Aorta (tissue), 5 donors: Measurements from ENCODE around the gene PTBP1. TPM values are rescaled to one million over a fixed set of nuclear protein-coding genes. Genes with fewer than 3 reads are reported as not detected.
"Not testable (repeated sequence)": the region's sequence is repeated elsewhere in the genome, so short reads cannot be mapped to it uniquely, and the experiment has no call there.

Source experiments
- ATAC-seq: fragments of 200-7000 bp; cut with Tn5 transposase; one replicate; pipeline ENCODE4 v1.9.1; 2022; ENCODE audit warnings: moderate library complexity; ENCODE audit not compliant: low FRiP score
- DNase-seq, 2 donors: peaks; one replicate each; pipeline ENCODE4 v3.0.0-alpha.2; 2020
- H3K27ac ChIP-seq, 2 donors: one replicate each; pipeline ENCODE4 v1.5.1; 2013; ENCODE audit warnings: low read length in 2 of 2, mild to moderate bottlenecking in 2 of 2, moderate library complexity in 2 of 2, control low read depth in 1 of 2, inconsistent platforms in 1 of 2, low read depth in 1 of 2
- H3K27me3 ChIP-seq, 2 donors: one replicate each; pipeline ENCODE4 v1.6.1; 2013; ENCODE audit warnings: control low read depth in 1 of 2, low read length in 1 of 2, mild to moderate bottlenecking in 1 of 2, moderate library complexity in 1 of 2; ENCODE audit not compliant: insufficient read depth in 2 of 2, control insufficient read depth in 1 of 2
- H3K36me3 ChIP-seq, 2 donors: one replicate each; pipeline ENCODE4 v1.6.1; 2013; ENCODE audit warnings: control low read depth in 1 of 2, low read length in 1 of 2, mild to moderate bottlenecking in 1 of 2; ENCODE audit not compliant: insufficient read depth in 2 of 2, control insufficient read depth in 1 of 2
- H3K4me1 ChIP-seq, 2 donors: one replicate each; pipeline ENCODE4 v1.6.1; 2013; ENCODE audit warnings: low read length in 2 of 2, control low read depth in 1 of 2, mild to moderate bottlenecking in 1 of 2, moderate library complexity in 1 of 2; ENCODE audit not compliant: insufficient read depth in 2 of 2, control insufficient read depth in 1 of 2
- H3K4me3 ChIP-seq, 2 donors: one replicate each; pipeline ENCODE4 v1.5.1; 2013; ENCODE audit warnings: low read length in 2 of 2, control low read depth in 1 of 2, mild to moderate bottlenecking in 1 of 2
- H3K9me3 ChIP-seq: one replicate; pipeline ENCODE4 v1.6.1; 2013; ENCODE audit warnings: mild to moderate bottlenecking, low read length; ENCODE audit not compliant: control insufficient read depth
- WGBS, 2 donors: extraction: QIAGEN DNeasy Blood & Tissue Kit; methylation state at CpG; one replicate each; pipeline ENCODE4 v1.1.7; 2013; 5-methylcytosine and 5-hydroxymethylcytosine counted together
- intact Hi-C, 2 donors: fragments of 100-400 bp; cut with DNase I; formaldehyde crosslinking; loops; one replicate each; pipeline versions ENCODE4 v1.14.2 to v1.15.0; 2022
- polyA plus RNA-seq, 2 donors: library from polyadenylated mRNA; stranded (reverse); fragments of 200-250 nt; gene quantifications; one replicate each; pipeline ENCODE4 v1.2.3, GENCODE V29; 2013
- total RNA-seq, 2 donors: library from RNA; stranded (reverse); fragmentation: NEBNext Ultra II Directional; extraction: Animal tissue kit (Norgen Biotek cat#: 25700); gene quantifications; one replicate each; pipeline ENCODE4 v1.2.1, GENCODE V29; 2021
- donor health status: healthy with polysubstance abuse.
- donor health status: Bipolar disorder and iron deficiency.
- donor health status: DM: no; HTN: no; CAD: no.
- donor health status: DM: no; HTN: no; CAD: no.
- donor health status: DM: yes; HTN: yes; CAD: no.

PTBP1 gene
- total and polyA plus RNA-seq, 4 donors: 46.7 to 218 (median 141) TPM

DNA sequence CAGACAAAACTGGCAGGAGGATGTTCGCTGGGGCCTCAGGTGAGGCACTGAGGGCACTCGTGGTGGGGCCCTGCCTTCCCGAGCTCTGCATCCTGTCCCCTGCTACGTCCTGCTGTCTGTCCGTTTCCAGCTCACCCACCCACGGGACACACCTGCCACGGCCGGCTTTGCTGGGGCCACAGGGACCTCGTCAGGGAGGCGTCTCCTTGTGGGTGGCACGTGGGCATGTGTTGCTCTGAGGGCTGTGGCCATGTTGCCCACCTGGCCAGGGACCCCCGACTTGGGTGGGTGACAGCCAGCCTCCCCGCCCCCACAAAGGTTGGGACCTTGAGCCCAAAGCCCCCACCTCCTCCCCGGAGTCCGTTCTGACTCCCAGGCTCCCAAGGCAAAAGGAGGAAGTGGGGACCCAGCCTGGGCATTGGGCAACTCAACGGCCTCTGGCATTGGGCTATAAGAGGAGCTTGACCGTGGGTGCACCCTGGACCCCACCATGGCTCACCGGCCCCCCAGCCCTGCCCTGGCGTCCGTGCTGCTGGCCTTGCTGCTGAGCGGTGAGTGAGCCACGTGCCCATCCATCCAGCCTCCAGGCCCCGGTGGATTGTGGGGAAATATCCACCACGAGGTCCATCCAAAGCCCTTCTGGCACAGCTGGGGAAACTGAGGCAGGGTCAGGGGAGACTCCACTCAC lies 43.4 kb downstream of the PTBP1 start, which contains the start of gene PRTN3:
Gene PRTN3, plus strand, starts transcription at position 481 of the 688 bp plus-strand sequence. Its CDS starts 10 bp downstream, at position 491.
- WGBS, 2 donors: 73 to 78% methylated on average over 24 of the region's 24 CpGs
- no peaks in the 10 kb centered on the region for H3K27me3 ChIP-seq
- no peak within 1 kb of the TSS for H3K4me3 ChIP-seq
- no peaks in the 10 kb centered on the region for H3K9me3 ChIP-seq
- ATAC-seq (peak; percentile 23), DNase-seq (peak in 1 of 2 donors; percentile 66)
- intact Hi-C loops: no loop called here
- H3K4me1 ChIP-seq: no peaks in the 10 kb centered on the region
- no peaks in the 10 kb centered on the region for H3K36me3 ChIP-seq
- no peak within 1 kb of the TSS for H3K27ac ChIP-seq

DNA sequence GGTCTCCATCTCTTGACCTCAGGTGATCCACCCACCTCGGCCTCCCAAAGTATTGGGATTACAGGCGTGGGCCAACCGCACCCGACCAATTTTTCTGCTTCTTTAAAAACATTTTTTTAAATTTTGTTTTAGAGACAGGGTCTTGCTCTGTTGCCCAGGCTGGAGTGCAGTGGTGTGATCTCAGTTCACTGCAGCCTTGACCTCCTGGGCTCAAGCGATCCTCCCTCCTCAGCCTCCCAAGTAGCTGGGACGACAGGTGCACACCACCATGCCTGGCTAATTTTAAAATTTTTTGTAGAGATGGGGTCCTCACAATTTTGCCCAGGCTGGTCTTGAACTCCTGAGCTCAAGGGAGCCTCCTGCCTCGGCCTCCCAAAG lies 45.5 kb downstream of the PTBP1 start:
- H3K27me3 ChIP-seq, H3K4me1 ChIP-seq, DNase-seq, H3K4me3 ChIP-seq, intact Hi-C loops, H3K9me3 ChIP-seq, ATAC-seq, H3K27ac ChIP-seq, H3K36me3 ChIP-seq: not testable (repeated sequence)
- 80% methylated on average over 7 of the region's 7 CpGs for WGBS, 2 donors

DNA sequence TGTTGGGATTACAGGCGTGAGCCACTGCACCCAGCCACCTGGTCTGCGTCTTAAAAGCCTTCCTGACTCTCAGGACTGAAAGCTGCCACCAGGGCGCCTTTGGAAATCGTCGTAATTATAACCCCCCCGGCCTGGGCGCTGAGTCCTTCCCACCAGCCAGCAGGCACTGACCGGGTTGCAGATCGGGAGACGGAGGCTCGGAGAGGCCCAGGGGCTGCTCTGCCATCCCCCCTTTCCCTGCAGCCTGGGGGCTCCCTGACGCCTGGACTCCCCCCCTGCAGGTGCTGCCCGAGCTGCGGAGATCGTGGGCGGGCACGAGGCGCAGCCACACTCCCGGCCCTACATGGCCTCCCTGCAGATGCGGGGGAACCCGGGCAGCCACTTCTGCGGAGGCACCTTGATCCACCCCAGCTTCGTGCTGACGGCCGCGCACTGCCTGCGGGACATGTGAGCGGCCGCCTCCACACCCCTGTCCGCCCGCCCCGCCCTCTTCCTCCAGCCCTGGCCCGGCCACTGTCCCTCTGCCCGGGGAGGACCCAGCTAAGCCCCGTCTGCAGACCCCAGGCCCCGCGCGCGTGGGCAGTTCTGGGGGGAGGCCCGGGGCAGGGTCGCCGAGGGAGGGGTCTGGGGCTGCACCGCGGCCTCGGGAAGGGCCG lies 46.1 kb downstream of the PTBP1 start:
- Histone ChIP-seq H3K4me3 (no peak overlapping the region), H3K36me3 (no peaks in the 10 kb centered on the region), H3K4me1 (no peaks in the 10 kb centered on the region), H3K27ac (no peak overlapping the region), H3K27me3 (no peaks in the 10 kb centered on the region), H3K9me3 (no peaks in the 10 kb centered on the region)
- DNase-seq: no peak
- ATAC-seq: peak; percentile 37
- 2 to 4% methylated on average over 45 to 46 of the region's 46 CpGs for WGBS, 2 donors
- intact Hi-C loops: no loop called here

DNA sequence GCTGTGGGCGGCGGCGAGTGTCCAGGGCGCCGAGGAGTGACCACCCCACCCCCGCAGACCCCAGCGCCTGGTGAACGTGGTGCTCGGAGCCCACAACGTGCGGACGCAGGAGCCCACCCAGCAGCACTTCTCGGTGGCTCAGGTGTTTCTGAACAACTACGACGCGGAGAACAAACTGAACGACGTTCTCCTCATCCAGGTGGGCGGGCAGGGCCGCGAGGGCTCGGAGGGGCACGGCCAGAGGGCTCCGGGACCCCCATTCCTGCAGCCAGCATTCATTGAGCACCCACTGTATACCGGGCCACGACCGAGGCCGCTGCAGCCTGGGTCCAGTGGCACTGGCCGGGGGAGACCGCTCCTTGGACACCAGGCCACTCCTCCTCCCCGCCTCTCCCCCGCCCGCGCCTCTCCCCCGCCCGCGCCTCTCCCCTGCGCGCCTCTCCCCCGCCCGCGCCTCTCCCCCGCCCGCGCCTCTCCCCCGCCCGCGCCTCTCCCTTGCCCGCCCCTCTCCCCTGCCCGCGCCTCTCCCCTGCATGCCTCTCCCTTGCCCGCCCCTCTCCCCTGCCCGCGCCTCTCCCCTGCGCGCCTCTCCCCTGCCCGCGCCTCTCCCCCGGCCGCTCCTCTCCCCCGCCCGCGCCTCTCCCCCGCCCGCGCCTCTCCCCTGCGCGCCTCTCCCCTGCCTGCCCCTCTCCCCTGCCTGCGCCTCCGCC lies 46.7 kb downstream of the PTBP1 start:
- intact Hi-C loops: no loop called here
- no peak overlapping the region for H3K4me3 ChIP-seq
- 4 to 38% methylated on average over 18 to 69 of the region's 70 CpGs for WGBS, 2 donors
- ATAC-seq (no peak), DNase-seq (no peak)
- H3K36me3 ChIP-seq: no peaks in the 10 kb centered on the region
- no peak overlapping the region for H3K27ac ChIP-seq
- H3K9me3 ChIP-seq: no peaks in the 10 kb centered on the region
- no peaks in the 10 kb centered on the region for H3K27me3 ChIP-seq
- no peaks in the 10 kb centered on the region for H3K4me1 ChIP-seq

DNA sequence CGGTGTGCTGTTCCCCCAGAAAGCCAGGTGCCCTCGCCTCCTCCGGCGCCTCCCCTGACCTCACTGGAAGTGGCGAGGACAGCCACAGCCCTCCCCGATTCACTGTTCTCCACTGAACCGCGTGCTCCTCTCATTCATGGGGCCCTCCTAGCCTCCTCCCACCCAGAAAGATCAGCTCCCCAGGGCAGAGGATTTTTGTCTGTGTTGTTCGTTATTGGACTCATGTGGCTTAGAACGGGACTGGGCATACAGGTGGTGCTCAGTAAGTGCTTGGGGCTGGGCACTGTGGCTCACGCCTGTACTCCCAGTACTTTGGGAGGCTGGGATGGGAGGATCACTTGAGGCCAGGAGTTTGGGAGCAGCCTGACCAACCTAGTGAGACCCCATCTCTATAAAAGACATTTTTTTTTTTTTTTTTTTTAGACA lies 47.3 kb downstream of the PTBP1 start:
- WGBS, 2 donors: 32 to 53% methylated on average over 11 of the region's 11 CpGs
- ATAC-seq (no peak), DNase-seq (no peak)
- intact Hi-C loops: no loop called here
- Histone ChIP-seq H3K27ac (no peak overlapping the region), H3K4me1 (no peaks in the 10 kb centered on the region), H3K9me3 (no peaks in the 10 kb centered on the region), H3K27me3 (no peaks in the 10 kb centered on the region), H3K36me3 (no peaks in the 10 kb centered on the region), H3K4me3 (no peak overlapping the region)

DNA sequence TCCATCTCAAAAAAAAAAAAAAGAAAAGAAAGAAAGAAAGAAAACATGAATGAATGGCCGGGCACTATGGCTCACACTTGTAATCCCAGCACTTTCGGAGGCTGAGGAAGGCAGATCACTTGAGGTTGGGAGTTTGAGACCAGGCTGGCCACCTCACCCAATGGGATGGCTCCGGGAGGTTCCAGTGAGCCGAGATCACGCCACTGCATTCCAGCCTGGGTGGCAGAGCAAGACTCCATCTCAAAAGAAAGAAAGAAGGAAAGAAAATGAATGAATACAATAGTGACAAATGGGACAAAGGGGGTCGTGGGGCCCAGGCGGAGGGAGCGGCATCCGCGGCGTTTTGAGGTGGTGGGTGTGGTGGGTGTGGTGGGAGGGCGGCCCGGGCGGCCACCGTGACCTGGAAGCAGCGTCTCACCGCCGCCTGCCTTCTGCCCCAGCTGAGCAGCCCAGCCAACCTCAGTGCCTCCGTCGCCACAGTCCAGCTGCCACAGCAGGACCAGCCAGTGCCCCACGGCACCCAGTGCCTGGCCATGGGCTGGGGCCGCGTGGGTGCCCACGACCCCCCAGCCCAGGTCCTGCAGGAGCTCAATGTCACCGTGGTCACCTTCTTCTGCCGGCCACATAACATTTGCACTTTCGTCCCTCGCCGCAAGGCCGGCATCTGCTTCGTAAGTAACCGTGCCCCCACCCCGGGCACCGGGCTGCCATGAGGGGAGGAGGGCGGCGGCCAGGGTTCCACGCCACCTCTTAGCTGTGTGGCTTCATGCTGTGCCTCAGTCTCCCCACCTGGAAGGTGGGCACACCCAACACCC lies 48.7 kb downstream of the PTBP1 start:
- Histone ChIP-seq H3K4me1 (no peaks in the 10 kb centered on the region), H3K27me3 (no peaks in the 10 kb centered on the region), H3K9me3 (no peaks in the 10 kb centered on the region), H3K27ac (no peak overlapping the region), H3K4me3 (no peak overlapping the region), H3K36me3 (no peaks in the 10 kb centered on the region)
- intact Hi-C loops: no loop called here
- DNase-seq: no peak
- no peak for ATAC-seq
- WGBS, 2 donors: 64 to 70% methylated on average over 36 to 37 of the region's 37 CpGs

DNA sequence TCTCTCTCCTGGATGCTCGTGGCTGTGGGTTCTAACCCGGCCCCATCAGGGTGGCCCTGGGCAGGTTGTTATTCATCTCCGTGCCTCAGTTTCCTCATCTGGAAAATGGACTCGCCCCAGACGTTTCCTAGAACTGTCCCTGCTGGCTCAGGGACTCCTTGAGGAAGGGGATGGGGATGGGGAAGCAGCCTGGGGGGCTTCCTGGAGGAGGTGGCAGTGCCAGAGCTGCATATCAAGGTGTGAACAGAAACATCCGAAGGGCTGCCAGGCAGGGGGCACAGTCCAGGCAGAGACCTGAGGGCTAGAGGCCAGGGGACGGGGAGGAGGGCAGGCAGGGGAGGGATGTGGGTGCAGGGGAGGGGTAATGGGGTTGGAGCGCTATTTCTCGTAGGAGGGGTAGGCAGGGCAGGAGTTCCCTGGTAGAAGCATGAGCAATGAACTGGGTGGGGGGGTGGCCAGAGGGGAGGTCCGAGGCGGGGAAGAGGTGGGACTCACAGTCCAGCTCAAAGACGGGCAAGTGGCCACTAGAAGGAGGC lies 51.2 kb downstream of the PTBP1 start:
- Histone ChIP-seq H3K4me3 (no peak overlapping the region), H3K36me3 (no peaks in the 10 kb centered on the region), H3K27ac (no peak overlapping the region), H3K4me1 (no peaks in the 10 kb centered on the region), H3K9me3 (no peaks in the 10 kb centered on the region), H3K27me3 (no peaks in the 10 kb centered on the region)
- intact Hi-C loops: no loop called here
- ATAC-seq: no peak
- WGBS, 2 donors: 42 to 49% methylated on average over 12 of the region's 12 CpGs
- no peak for DNase-seq

DNA sequence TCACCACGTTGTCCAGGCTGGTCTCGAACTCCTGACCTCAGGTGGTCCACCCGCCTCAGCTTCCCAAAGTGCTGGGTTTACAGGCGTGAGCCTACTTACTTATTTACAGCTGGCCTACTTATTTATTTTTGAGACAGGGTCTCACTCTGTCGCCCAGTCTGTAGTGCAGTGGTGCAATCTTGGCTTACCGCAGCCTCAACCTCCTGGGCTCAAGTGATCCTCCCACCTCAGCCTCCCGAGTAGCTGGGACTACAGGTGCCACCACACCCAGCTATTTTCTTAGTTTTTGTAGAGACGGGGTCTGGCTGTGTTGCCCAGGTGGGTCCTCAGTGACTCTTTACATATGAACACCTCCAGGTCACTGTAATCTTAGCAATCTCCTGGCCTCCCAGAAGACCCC lies 51.9 kb downstream of the PTBP1 start:
- 81 to 84% methylated on average over 8 of the region's 8 CpGs for WGBS, 2 donors

More for the DNA sequence above, 51.9 kb downstream of the PTBP1 start:
- H3K9me3 ChIP-seq, H3K27me3 ChIP-seq, intact Hi-C loops, DNase-seq, H3K36me3 ChIP-seq, H3K4me3 ChIP-seq, H3K4me1 ChIP-seq, ATAC-seq, H3K27ac ChIP-seq: not testable (repeated sequence)
